Raji (cell line): ENCODE results near the gene PHB1.

Experiments used
- POLR2A ChIP-seq: IDR thresholded peaks from 2 replicates; pipeline ENCODE4 v1.6.1; 2011; ENCODE audit warnings: low read depth, low read length, control low read depth; ENCODE audit not compliant: insufficient read depth

PHB1 gene

GRCh38 chr17:49414622-49415350, at the start of gene PHB1:
PHB1 (minus strand) TSS chr17:49414882; CDS start chr17:49413264, 1,618 bp downstream.
- TF ChIP-seq POLR2A: peak; percentile 90

DNA sequence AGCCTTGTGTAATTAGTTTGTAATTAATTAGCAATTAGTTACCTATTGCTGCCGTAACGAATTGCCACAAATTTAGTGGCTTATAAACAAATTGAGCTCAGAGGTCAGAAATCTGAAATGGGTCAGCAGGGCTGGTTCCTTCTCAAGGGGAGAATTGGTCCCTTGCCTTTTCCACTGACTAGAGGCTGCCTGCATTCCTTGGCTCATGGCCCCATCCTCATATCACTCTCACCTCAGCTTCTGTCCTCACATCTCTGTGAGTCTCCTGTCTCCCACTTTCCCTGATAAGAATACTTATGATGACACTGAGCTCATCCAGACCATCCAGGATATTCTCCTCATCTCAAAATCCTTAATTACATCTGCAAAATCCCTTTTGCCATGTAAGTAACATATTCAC, 49.4 kb upstream of the PHB1 start:
- TF ChIP-seq POLR2A: no peak

DNA sequence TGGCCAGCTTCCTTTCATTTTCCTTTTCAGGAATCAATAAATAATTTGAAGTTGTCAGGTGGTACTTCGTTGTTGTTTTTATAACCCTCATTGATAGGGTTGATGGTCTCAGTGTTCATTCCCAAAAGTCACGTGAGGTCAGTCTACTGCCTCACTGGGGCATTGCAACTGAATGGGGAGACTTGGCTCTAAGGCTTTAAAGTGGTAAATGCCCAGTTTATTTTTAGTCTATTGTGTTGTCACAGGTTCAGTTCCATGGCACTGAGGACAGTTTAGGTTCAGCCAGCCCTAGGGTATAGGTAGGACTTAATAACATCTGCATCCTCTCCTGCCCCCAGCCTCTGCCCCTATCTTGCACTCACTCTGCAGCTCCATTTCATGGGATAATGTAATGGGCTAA, 46.9 kb upstream of the PHB1 start:
- no peak for TF ChIP-seq POLR2A

DNA sequence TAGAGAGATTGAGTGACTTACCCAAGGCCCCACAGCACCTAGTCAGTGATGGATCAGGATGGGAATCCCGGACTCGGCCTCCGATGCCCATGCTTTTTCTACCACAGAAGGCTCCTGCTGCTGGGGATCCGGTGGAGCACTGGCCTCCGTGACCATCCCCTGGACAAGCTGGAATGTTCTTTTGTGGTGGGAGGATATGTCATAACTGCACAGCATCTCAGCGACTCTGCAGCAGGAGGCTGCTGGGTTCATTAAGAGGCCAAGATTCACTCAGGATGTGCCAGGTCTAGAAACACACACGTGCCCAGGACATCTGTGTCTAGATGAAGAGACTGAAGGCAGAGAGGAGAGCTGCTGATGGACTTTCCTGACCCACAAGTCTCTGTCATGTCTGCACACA, 45.7 kb upstream of the PHB1 start:
- TF ChIP-seq POLR2A: no peak

- TF ChIP-seq POLR2A: no peak
These were observed 44.8 kb upstream of the PHB1 start for GRCh38 chr17:49459401-49459984.

DNA sequence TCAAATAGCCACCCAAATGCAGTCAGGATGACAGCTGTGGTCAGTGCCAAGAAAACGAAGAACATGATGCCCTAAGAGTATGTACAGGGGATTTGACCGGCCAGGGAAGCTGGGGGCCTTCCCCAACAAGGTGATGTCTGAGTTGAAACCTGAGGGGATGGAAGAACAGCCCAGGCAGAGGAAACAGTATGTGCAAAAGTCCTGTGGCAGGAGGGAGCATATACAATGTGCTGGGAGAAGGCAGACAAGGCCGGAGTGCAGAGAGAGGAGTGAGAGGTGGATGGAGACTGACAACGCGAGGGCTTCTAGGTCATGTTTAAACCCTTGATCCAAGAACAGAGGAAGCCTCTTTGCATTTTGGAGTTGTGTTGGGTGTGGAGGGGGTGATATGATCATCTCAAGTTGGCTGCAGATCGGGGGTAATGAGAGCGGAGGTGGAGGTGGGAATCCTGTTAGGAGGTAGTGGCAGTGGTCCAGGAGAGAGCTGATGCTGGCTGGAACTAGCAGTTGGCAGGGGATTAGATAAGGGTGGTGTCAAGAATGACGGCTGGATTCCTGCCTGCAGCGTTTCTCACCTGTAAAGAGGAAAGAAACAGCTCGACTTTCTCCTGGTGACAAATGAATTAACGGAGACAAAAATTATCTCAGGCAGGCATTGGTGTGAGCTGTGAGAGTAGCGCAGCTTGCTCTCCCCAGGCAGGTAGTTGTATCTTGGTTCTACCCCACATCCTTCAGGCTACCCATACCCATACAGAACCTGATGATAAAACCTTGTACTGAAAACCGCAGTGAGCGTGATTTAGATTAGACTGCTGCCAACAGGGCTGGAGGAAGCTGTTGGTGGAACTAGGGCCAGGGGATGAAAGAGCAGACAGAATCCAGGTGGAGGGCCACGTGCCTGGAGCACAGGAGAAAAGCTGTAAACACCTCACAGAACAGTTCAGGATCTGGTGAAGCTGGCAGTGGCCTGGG, 43.2 kb upstream of the PHB1 start:
- no peak for TF ChIP-seq POLR2A

GRCh38 chr17:49456183-49456965, 41.7 kb upstream of the PHB1 start:
- TF ChIP-seq POLR2A: no peak

DNA sequence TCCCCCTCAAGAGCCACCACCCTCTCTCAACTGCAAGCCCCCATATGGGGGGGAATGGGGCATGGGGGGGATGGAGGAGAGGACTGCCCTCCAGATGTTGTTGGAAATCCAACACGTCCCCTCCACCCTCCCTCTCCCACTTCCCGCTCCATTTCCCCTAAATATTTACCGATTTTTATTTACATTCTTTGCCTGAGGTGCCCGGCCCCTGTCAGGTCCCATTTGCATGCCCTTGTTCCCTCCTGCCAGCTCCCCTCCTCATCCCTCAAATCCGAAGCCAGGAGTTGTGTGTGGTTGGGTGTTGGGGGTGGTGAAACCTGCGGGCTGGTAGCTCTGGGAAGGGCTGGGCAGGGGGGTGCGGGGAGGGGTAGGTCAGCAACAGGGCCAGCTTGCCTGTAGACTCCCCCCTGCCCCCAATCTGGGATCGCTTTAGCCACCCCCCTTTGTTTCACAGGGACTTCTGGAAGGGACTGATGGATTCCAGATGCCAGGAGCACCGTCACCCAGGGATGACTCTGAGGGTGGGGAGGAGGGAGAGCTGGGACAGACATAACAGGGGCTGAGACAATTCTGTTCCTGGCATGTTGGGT, 40.7 kb upstream of the PHB1 start:
- TF ChIP-seq POLR2A: no peak

DNA sequence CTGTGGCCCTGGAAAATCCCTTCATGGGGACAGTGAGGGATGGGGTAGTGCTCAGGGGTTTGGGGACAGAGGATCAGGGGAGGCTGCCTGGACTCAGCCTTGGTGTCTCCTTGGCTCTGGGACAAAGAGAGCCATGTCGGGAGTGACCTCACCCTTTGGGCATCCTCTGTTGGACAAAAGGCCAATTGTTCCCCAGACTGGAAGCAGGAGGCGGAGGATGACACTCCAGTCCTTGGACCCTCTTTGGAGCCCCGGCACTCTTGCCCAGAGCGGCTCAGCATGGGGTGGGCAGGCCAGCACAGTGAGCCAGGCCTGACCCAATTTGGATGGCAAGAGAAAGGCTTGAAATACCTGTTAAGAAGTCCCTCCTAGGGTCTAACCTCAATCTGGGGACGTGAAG, 39.4 kb upstream of the PHB1 start:
- no peak for TF ChIP-seq POLR2A

DNA sequence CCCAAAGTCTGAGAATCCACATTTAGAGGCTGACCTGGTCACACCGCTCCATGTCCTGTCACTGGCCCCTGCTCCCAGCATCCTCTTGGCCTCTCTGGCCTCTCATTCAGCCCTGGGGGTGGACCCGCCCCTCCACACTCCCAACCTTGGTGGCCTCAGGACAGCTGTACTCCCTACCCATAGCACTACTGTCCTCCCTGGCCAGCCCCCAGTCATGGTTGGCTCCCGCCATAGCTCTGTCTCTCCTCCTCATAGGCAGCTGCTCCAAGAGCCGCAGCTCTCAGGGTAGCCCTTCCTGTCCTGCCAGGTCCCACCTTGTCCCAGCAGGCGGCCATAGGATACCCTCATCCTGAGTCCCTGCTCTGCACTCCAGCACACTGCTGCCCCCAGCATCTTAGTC, 38.0 kb upstream of the PHB1 start:
- no peak for TF ChIP-seq POLR2A

GRCh38 chr17:49452201-49452600, 37.5 kb upstream of the PHB1 start:
- TF ChIP-seq POLR2A: no peak

- no peak for TF ChIP-seq POLR2A
These were observed 36.1 kb upstream of the PHB1 start for GRCh38 chr17:49450735-49451134.

- no peak for TF ChIP-seq POLR2A
These were observed 35.5 kb upstream of the PHB1 start for GRCh38 chr17:49450181-49450580.

DNA sequence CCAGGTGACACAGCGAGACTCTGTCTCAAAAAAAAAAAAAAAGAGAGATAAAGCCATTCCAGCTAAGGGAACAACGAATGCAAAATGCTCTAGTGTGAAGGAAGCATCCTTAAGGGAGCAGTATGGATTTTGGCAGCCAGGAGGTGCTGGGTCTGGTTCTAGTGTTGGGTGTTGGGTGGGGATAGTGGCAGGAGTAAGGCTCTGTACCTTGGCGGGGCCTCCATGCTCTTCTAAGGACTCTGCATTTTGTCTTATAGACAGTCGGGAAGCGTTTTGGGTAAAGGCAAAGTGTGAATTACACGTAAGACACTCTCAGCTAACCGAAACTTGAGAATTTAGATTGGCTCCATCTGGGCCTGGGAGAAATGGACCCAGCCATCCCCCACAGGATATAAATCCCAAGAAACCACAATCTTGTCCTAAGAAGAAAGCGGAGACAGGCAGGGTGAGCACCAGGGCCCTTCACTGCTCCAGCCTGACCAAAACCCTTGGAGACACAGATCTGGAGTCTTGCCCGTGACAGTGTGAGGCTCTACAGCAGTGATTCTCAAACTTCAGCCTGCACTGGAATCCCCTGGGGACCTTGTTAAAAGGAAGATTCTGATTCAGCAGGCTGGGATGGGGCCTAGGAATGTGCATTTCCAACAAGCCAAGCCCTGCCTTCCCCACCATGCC, 33.1 kb upstream of the PHB1 start:
- TF ChIP-seq POLR2A: no peak
